Stimulated activated CD4-positive, alpha-beta T cell treated with anti-CD3 and anti-CD28 coated beads, Interleukin-12 subunit alpha, Interleukin-12 subunit beta, amount 100 ng/mL, for 4 hours (primary cell): ENCODE data around the gene ATPAF1.

Experiments
- DNase-seq: peaks from one replicate; pipeline ENCODE4 v3.0.0-alpha.2; 2020

The ATPAF1 gene

DNA sequence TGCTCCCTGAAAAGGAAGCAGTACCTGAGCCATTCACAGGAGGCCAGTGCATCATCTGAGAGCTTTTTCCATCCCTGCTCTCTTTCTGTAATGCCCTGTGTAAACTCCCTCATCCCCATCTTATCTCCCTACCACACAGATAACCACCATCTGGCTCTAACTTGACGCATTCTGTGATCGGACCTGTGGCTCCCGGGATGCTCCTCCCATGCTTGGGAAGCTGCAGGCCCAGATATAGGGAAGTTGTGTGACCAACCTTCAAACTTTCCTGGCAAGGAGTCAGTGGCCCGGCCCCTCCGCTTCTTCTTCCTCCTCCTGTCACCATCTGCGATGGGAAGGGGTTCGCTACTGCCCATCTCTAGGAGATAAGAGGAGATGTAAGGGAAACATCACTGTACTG is 85.2 kb downstream of the ATPAF1 start:
- no peak for DNase-seq
